Upper lobe of right lung (tissue), 1 donor: ENCODE results near the gene RTF1. TPM values are rescaled to one million over a fixed set of nuclear protein-coding genes. Genes with fewer than 3 reads are reported as not detected.

Experiments used
- ATAC-seq: fragments of 200-7000 bp; cut with Tn5 transposase; one replicate; pipeline ENCODE4 v1.9.1; 2020; ENCODE audit warnings: mild to moderate bottlenecking, moderate library complexity
- DNase-seq: peaks from one replicate; pipeline ENCODE4 v3.0.0-alpha.2; 2020
- H3K27ac ChIP-seq: fragments of 200-600 bp; one replicate; pipeline ENCODE4 v1.8.0; 2022
- H3K27me3 ChIP-seq: fragments of 200-600 bp; one replicate; pipeline ENCODE4 v1.8.0; 2022; ENCODE audit warnings: mild to moderate bottlenecking
- H3K36me3 ChIP-seq: fragments of 200-600 bp; one replicate; pipeline ENCODE4 v1.8.0; 2022
- H3K4me1 ChIP-seq: fragments of 200-600 bp; one replicate; pipeline ENCODE4 v1.8.0; 2022
- H3K4me3 ChIP-seq: fragments of 200-600 bp; one replicate; pipeline ENCODE4 v1.8.0; 2022; ENCODE audit warnings: mild to moderate bottlenecking
- H3K9me3 ChIP-seq: fragments of 200-600 bp; one replicate; pipeline ENCODE4 v1.8.0; 2022
- intact Hi-C: fragments of 100-400 bp; cut with DNase I; formaldehyde crosslinking; loops from one replicate; pipeline ENCODE4 v1.11.0; 2022
- total RNA-seq: library from RNA; stranded (reverse); fragmentation: NEBNext Ultra II Directional; extraction: Animal tissue kit (Norgen Biotek cat#: 25700); gene quantifications from one replicate; pipeline ENCODE4 v1.2.1, GENCODE V29; 2021
- TF ChIP-seq, protein P1 (sequence below): fragments of 200-600 bp; IDR thresholded peaks from one replicate; pipeline ENCODE4 v1.8.0; 2022; ENCODE audit warnings: antibody characterized with exemption
- donor health status: DM: no; HTN: yes; CAD: no; lungs with severe emphysema.

RTF1 gene
- total RNA-seq, 1 donor from 2014 or later = 27.1 TPM

GRCh38 chr15:41487381-41487780 lies 70.5 kb downstream of the RTF1 start:
- H3K4me3 ChIP-seq = no peak overlapping the region
- H3K36me3 ChIP-seq = peaks cover 3% of the 10 kb centered on the region
- H3K27ac ChIP-seq = no peak overlapping the region
- TF ChIP-seq, protein P1, sequence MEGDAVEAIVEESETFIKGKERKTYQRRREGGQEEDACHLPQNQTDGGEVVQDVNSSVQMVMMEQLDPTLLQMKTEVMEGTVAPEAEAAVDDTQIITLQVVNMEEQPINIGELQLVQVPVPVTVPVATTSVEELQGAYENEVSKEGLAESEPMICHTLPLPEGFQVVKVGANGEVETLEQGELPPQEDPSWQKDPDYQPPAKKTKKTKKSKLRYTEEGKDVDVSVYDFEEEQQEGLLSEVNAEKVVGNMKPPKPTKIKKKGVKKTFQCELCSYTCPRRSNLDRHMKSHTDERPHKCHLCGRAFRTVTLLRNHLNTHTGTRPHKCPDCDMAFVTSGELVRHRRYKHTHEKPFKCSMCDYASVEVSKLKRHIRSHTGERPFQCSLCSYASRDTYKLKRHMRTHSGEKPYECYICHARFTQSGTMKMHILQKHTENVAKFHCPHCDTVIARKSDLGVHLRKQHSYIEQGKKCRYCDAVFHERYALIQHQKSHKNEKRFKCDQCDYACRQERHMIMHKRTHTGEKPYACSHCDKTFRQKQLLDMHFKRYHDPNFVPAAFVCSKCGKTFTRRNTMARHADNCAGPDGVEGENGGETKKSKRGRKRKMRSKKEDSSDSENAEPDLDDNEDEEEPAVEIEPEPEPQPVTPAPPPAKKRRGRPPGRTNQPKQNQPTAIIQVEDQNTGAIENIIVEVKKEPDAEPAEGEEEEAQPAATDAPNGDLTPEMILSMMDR = no peak
- no peak for DNase-seq
- ATAC-seq = no peak
- peaks cover 14% of the 10 kb centered on the region for H3K27me3 ChIP-seq
- intact Hi-C loops = no loop called here
- peaks cover 1% of the 10 kb centered on the region for H3K4me1 ChIP-seq
- H3K9me3 ChIP-seq = no peaks in the 10 kb centered on the region

- Histone ChIP-seq H3K9me3 (no peaks in the 10 kb centered on the region), H3K27me3 (peaks cover 14% of the 10 kb centered on the region), H3K4me1 (peaks cover 5% of the 10 kb centered on the region), H3K36me3 (no peaks in the 10 kb centered on the region), H3K4me3 (no peak overlapping the region), H3K27ac (no peak overlapping the region)
- DNase-seq = no peak
- peak; percentile 19 for ATAC-seq
- TF ChIP-seq, protein P1 = no peak
- intact Hi-C loops = no loop called here
These were observed 70.9 kb downstream of the RTF1 start for GRCh38 chr15:41487802-41488201.

DNA sequence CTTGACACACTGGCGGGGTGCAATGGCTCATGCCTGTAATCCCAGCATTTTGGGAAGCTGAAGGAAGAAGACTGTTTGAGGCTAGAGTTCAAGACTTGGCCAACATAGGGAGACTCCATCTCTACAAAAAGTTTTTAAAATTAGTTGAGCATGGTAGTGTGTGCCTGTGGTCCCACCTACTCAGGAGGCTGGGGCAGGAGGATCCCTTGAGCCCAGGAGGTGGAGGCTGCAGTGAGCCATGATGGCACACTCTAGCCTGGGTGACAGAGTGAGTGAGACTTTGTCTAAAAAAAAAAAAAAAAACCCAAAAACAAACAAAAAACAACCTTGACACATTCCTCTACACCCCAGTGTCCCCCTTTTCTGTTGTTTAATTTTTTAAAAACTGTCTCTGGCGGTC lies 72.7 kb downstream of the RTF1 start:
- Histone ChIP-seq H3K36me3 (no peaks in the 10 kb centered on the region), H3K4me1 (peaks cover 15% of the 10 kb centered on the region), H3K27ac (no peak overlapping the region), H3K9me3 (no peaks in the 10 kb centered on the region), H3K4me3 (no peak overlapping the region), H3K27me3 (peaks cover 21% of the 10 kb centered on the region)
- TF ChIP-seq, protein P1 = no peak
- intact Hi-C loops = no loop called here
- no peak for ATAC-seq
- DNase-seq = no peak

- no peaks in the 10 kb centered on the region for H3K36me3 ChIP-seq
- no peaks in the 10 kb centered on the region for H3K9me3 ChIP-seq
- peaks cover 22% of the 10 kb centered on the region for H3K4me1 ChIP-seq
- DNase-seq (no peak), ATAC-seq (no peak)
- TF ChIP-seq, protein P1 = no peak
- intact Hi-C loops = no loop called here
- H3K4me3 ChIP-seq = no peak overlapping the region
- H3K27me3 ChIP-seq = peaks cover 28% of the 10 kb centered on the region
- no peak overlapping the region for H3K27ac ChIP-seq
These were observed 73.5 kb downstream of the RTF1 start for GRCh38 chr15:41490355-41490754.

- no peak for ATAC-seq
- intact Hi-C loops = no loop called here
- Histone ChIP-seq H3K27me3 (peaks cover 44% of the 10 kb centered on the region), H3K4me1 (peaks cover 29% of the 10 kb centered on the region), H3K9me3 (no peaks in the 10 kb centered on the region), H3K4me3 (no peak overlapping the region), H3K27ac (no peak overlapping the region), H3K36me3 (no peaks in the 10 kb centered on the region)
- DNase-seq = no peak
- TF ChIP-seq, protein P1 = no peak
These were observed 75.0 kb downstream of the RTF1 start for GRCh38 chr15:41491889-41492288.

DNA sequence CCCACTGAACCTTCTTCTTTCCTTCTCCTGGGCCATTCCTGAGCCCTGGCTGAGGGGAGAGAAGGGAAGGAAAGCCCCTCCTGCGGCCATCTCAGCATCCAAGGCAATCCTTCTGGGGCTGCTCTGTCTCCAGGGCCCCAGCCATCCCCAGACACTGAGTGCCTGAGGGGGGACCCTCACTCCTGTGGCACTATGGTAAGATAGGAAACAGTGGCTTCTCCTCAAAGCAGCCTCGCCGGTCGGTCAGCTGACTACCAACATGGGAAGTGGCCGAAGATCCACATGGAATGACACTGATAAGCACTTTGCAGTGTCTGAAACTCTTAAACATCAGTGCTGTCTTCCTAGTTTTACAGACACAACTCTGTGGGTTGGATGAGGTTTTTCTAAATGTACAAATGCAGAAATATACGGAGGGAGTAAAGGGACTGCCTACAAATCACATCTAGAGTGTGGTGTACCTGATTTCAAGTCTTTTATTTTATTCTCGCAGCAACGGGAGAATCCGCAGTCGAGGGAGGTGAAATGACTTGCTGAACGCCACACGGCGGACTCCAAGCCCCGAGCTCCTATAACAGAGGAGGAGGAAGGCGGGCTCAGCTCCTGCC lies 75.8 kb downstream of the RTF1 start:
- H3K4me3 ChIP-seq = peak overlapping the region; percentile 80
- DNase-seq (no peak), ATAC-seq (no peak)
- no peak overlapping the region for H3K27ac ChIP-seq
- H3K9me3 ChIP-seq = no peaks in the 10 kb centered on the region
- H3K36me3 ChIP-seq = no peaks in the 10 kb centered on the region
- H3K27me3 ChIP-seq = peaks cover 51% of the 10 kb centered on the region
- TF ChIP-seq, protein P1 = no peak
- H3K4me1 ChIP-seq = peaks cover 29% of the 10 kb centered on the region
- intact Hi-C loops = no loop called here
